Smooth muscle cell of the pulmonary artery (primary cell): ENCODE data around the gene TMEM134. TPM values are rescaled to one million over a fixed set of nuclear protein-coding genes. Genes with fewer than 3 reads are reported as not detected.

ENCODE experiments used
- total RNA-seq: library from RNA; depleted of rRNA; stranded (reverse); fragments of >200 nt; gene quantifications from 2 replicates; pipeline ENCODE4 v1.2.3, GENCODE V29; 2014

TMEM134 gene, protein sequence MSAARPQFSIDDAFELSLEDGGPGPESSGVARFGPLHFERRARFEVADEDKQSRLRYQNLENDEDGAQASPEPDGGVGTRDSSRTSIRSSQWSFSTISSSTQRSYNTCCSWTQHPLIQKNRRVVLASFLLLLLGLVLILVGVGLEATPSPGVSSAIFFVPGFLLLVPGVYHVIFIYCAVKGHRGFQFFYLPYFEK
- total RNA-seq, result 51.5 and 53.7 TPM in 2 replicates

DNA sequence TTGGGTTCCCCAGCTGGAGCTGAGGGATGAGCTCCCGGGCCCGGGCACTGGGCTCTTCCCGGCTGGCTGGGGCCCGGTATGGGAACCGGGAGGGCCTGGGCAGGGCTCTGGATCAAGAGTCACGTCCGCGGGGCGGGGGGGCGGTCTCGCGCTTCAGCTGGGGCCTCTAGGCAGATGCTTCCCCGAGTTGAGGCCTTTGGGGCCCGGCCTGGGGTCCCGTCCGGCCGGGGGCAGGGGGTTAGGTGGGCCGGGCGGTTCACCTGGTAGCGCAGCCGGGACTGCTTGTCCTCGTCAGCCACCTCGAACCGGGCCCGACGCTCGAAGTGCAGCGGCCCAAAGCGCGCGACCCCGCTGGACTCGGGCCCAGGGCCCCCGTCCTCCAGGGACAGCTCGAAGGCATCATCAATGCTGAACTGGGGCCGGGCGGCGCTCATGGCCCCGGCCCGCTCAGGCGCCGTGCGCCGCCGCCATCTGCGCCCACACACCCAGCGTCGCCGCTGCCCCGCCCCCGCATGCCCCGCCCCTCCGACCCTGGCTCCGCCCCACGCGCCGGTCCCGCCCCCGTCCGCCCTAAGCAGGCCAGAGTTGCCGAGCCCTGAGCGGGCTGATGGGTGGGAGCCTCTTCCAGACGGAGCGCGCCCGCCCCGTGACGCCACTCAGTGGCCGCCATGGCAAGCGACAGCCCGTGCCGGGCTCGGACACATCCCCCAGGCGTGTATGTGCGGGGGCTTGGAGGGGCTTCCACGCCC lies at the start of gene TMEM134:
Gene TMEM134, minus strand, starts transcription at position 493 of the 749 bp plus-strand sequence. Its CDS starts 59 bp downstream, at position 434.

DNA sequence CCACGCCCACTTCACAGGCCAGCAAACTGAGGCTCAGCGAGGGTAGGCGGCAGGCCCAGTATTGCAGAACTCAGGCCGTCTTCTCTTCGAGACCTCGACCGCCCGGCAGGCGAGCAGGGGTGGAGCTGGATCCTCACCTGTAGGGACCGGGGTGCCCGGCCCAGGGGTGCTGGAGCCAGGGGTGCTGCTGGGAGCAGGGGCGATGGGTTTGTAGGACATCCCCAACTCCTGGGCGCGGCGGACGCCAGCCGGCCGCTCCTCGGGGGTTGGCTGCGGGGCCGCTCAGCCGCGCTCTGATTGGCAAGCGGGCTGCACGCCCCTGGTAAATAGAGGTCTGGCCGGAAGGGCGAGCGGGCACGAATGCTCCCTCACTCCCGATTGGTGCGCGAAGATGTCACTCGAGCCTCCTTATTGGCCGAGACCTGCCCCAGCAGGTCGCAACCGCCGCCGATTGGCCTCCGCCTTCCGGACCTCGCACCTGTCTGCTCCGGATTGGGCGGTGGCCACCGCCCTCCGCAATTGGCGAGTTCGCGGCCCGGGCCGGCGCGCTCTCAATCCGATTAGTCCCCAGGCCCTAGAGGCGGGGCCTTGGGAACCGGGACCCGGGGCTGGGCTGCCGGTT lies 38.9 kb upstream of the TMEM134 start, which contains the start of gene CDK2AP2:
Gene CDK2AP2, minus strand, starts transcription at position 299 of the 622 bp plus-strand sequence. Its CDS starts 80 bp downstream, at position 219.

DNA sequence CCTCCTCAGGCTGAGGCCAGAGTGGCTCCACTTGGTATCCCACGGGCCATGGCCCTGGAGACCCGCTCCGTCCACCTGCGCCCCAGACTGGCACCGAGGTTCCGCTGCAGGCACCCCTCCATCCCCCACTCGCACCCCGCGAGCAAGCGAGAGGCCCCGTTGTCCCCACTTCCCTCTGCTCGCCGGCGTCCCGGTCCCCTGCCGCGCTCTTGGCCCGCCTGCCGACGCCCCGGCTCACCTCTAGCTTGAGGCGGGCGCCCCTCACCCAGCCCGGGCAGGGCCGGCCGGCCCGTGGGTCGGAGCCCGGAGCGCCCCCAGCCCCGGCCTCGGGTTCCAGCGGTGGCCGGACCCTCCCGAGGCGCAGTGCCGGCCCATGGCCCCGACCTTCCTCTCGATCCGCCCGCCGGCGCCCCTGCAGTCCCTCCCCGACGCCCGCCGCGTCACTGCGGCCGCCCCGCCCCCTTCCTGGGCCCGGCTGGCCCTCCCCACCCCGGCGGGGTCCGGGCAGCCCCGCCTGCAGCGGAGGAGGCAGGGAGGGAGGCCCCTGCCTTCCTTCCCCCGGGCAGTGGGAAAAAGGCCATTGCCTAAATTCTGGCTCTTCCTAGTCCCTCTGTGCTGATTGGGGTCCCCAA lies 36.0 kb upstream of the TMEM134 start, which contains the start of gene PITPNM1:
Gene PITPNM1, minus strand, starts transcription at position 414 of the 632 bp plus-strand sequence. CDS start 1,183 bp downstream, outside the sequence.

DNA sequence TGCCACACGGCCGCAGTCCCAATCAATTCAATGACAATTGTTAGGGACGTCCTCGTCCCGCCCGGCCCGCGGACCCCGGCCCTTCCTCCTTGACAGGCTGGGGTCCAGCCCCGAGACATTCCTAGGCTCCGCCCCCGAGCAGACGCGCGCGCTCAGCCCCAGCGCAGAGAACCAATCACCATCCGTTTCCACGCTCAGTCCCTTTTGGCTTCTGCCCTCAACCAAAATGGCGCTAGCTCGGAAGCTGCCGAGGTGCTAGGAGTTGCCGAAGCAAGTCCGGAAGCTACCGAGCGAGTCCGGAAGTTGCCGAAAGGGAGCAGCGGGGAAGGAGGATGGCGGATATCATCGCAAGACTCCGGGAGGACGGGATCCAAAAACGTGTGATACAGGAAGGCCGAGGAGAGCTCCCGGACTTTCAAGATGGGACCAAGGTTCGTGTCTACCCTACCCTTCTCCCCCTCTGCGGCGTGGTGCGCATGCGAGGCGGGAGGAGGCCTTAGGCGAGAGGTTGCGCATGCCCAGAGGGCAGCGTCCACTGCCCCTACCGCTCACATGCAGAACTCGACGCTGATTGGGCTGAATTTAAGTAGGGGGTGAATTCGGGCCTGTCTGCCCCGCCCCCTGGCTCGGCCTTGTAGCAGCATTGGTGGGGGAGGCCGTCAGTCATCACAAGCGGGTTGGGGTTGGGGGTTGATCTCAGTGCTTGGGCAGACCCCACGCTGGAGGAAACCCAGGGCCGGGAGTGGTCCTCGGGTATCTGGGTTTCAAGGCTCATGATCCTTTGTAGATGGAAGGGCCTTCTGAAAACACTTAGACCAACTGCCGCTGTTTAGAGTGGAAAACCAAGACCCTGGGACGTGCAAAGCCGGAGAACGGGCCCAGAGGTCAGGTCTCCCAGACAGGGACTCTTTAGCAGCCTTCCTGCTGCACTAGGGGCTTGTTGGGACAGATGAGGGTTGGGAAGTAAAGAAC lies 14.1 kb upstream of the TMEM134 start, which contains the start of gene AIP:
Gene AIP, plus strand, starts transcription at position 200 of the 972 bp plus-strand sequence. Its CDS starts 133 bp downstream, at position 333.

DNA sequence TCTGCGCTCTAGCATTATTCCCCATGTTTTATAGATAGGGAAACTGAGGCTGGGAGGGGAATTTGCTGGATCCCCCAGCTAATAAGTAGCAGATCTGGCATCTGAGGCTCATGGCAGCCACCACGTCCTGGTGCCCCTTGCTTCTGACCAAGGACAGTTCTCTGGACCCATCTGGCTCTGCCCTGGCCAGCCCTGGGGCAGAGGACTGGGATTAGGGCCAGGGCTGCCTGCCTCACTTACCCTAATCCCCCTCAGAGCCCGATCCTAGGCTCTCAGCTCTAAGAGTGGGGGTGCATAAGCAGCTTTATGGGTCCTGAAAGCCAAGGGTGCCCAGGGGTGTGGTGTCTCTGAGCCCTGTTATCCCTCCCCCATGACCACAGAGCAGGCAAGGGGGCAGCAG lies 14.0 kb downstream of the TMEM134 start, which contains the start of gene CABP4:
Gene CABP4, plus strand, starts transcription at position 301 of the 400 bp plus-strand sequence. Its CDS starts 70 bp downstream, at position 371.

DNA sequence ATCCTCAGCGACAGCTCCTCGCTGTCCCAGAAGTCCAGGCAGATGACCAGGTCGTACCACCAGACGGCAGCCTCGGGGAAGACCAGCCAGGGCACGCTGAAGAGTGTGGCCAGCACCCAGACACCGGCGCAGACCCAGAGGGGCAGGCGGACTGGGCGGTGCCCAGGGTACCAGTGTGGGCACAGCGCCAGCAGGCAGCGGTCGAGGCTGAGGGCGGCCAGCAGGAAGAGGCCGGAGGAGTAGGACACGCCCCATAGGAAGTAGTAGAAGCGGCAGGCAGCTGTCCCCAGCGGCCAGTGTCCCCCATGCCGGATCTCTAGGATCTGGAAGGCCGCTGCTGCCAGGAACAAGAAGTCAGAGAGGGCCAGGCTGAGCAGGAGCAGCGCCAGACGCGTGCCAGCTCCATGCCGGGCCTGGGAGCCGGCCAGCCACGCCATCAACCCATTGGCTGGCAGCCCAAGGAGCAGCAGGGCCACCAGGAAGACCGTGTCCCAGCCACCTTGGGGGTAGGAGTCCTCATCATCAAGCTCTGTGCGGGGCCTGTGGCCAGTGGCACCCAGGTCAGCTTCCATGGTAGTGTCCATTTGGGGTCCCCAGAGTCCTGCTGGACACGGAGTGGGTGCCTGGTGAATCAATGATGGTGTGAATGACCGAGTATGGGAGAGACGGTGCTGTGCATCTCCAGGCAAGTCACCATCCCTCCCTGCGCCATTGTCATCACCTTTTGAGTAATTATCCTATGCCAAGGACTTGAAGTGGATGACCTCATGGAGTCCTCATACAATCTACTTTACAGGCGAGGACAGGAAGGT lies 16.7 kb downstream of the TMEM134 start, which contains the start of gene GPR152:
Gene GPR152, minus strand, starts transcription at position 589 of the 812 bp plus-strand sequence. Its CDS starts 5 bp downstream, at position 584.

DNA sequence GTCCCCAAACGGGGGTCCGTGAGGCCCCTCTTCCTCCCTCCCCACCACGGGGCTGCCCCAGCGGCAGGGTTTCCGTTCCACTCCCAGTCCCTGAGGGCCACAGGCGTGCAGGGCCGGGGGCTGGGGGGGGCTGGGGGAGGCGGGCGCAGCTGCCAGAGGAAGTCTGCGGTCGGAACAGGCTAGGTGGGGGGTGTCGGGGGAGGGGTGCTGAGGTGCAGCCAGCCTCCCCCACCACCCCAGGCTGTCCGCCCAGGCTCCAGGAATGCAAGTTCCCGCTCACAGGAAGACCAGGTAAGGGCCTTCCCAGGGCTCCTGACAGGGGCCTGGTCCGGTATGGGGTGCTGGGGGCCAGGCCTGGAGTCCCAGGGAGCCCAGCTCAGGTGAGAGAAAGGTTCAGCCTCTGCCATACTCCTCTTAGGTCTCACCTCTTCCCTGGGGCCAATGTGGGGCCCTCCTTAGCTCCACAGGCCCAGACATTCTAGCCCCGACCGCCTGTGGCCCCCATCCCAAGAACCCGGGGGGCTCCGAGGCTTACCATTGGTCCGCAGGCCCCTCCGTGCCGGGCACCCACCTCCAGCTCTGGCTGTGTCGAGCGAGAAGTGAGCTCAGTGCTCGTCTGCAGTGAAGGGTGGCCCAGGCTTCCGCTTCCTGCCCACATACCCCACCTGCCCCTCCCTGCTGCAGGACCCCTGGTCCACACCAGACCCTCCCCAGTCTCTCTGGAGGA lies 31.8 kb downstream of the TMEM134 start, which contains the start of gene PTPRCAP:
Gene PTPRCAP, minus strand, starts transcription at position 601 of the 727 bp plus-strand sequence. Its CDS starts 63 bp downstream, at position 538.

DNA sequence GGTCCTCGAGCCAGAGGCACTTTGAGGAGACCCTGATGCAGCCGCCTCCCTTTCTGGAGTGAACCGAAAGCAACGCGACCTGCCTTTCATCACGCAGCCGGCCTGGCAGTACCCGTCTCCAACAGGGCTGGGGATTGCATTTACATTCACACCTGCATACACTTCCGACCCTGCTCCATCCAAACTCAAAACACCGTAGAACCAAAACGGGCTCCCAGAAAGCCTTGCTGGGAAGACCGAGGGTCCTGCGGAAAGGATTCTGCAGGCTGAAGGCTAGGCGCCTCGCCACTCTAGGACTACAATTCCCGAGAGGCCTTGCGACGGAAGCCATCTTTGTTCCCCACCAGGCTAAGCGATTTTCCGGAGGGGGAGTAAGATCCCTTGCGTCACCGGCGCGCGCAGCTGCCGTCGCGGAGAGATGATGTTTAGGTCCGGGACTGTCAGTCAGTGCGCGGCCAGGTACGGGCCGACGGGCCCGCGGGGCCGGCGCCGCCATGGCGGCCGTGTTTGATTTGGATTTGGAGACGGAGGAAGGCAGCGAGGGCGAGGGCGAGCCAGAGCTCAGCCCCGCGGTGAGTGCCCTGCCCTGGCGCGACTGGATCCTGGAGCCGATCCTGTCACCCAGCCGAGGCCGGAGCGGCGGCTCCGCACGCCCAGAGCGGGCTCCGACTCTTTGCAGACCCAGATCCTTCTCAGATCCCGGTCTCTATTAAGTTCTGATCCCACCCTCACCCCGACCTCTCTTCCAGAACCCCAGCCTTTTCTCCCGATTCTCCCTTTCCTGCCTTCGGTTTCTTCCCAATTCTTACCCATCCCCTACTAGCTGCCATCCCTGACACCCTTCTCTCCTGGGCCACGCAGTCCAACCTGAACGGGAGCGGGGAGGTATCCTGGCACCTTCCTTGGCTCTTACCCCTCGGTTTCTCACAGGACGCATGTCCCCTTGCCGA lies 40.7 kb downstream of the TMEM134 start, which contains the start of gene RPS6KB2:
Gene RPS6KB2, plus strand, starts transcription at position 443 of the 950 bp plus-strand sequence. Its CDS starts 52 bp downstream, at position 495.

DNA sequence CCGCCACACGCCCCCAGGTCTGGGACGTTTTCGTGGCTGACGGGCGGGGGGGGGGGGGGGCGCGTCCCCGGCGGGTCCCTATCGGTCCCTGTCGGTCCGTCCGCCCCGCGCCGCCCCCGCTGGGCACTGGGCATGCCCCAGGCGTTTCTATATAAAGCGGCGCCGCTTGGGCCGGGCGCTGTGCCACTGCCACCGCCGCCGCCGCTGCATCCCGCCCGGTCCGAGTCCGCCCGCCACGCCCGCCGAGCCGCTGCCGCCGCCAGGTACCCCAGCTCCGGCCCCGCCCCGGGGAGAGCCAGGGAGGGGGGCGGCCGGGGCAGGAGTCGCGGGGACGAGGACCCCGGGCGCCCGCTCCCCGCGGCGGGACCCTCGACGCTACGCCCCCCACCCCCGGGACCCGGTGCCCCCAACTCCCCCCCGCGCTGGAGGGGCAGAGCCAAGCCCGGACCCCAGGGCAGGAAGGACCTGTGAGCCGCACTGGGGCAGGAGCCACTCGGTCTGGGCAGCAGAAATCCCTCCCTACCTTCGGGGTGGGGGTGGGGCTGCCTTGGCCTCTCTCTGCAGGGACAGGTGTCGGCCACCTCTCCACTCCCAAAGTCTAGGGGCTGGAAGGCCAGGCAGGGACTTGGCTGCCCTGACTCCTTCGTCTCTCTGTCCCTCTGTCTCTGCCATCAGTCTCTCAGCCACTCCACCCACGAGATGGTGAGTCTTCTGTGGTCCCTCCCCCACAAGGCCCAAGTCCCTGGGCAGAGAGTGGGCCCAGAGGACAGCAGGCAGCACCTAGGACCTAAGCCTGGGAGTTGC lies 53.3 kb downstream of the TMEM134 start, which contains the start of gene CARNS1:
Gene CARNS1, plus strand, starts transcription at position 178 of the 804 bp plus-strand sequence. Its CDS starts 522 bp downstream, at position 700.

Other genes with a start within 250 kb of the TMEM134 start
- 38.8 and 44.9 TPM in 2 replicates for gene GRK2, start 202.8 kb downstream of the TMEM134 start, total RNA-seq
- gene ANKRD13D, start 179.9 kb downstream of the TMEM134 start, total RNA-seq, result 31.9 and 57.9 TPM in 2 replicates
- gene SSH3, start 165.7 kb downstream of the TMEM134 start, total RNA-seq, result 13.4 and 16.8 TPM in 2 replicates
- gene POLD4, start 115.7 kb downstream of the TMEM134 start, total RNA-seq, result 39.9 and 47.6 TPM in 2 replicates
- gene CLCF1, start 95.7 kb downstream of the TMEM134 start, total RNA-seq, result 4.4 and 5.3 TPM in 2 replicates
- 6.9 and 9.8 TPM in 2 replicates for gene RAD9A, start 77.3 kb downstream of the TMEM134 start, total RNA-seq
- gene PPP1CA, start 67.4 kb downstream of the TMEM134 start, total RNA-seq, result 102 and 108 TPM in 2 replicates
- gene TBC1D10C, start 65.2 kb downstream of the TMEM134 start, total RNA-seq, result not detected in 2 replicates
- gene CARNS1, start 53.6 kb downstream of the TMEM134 start, total RNA-seq, result 0.59 and 0.69 TPM in 2 replicates
- gene RPS6KB2, start 40.8 kb downstream of the TMEM134 start, total RNA-seq, result 33.7 and 36.5 TPM in 2 replicates
- 0.17 and 0.46 TPM in 2 replicates for gene PTPRCAP, start 31.6 kb downstream of the TMEM134 start, total RNA-seq
- gene CORO1B, start 25.8 kb downstream of the TMEM134 start, total RNA-seq, result 88.7 and 110 TPM in 2 replicates
- gene GPR152, start 16.5 kb downstream of the TMEM134 start, total RNA-seq, result not detected in 2 replicates
- gene CABP4, start 13.9 kb downstream of the TMEM134 start, total RNA-seq, result under 0.01 TPM in 1 of 2 replicates, not detected in the other
- gene AIP, start 13.8 kb upstream of the TMEM134 start, total RNA-seq, result 77.1 and 89.2 TPM in 2 replicates
- 26.5 and 36.7 TPM in 2 replicates for gene PITPNM1, start 36.1 kb upstream of the TMEM134 start, total RNA-seq
- 18.4 and 25.0 TPM in 2 replicates for gene CDK2AP2, start 38.9 kb upstream of the TMEM134 start, total RNA-seq
- gene CABP2, start 54.2 kb upstream of the TMEM134 start, total RNA-seq, result not detected in 2 replicates
- gene GSTP1, start 114.6 kb upstream of the TMEM134 start, total RNA-seq, result 551 and 670 TPM in 2 replicates
- gene NDUFV1, start 137.7 kb upstream of the TMEM134 start, total RNA-seq, result 103 and 121 TPM in 2 replicates
- 3.4 and 3.9 TPM in 2 replicates for gene NUDT8, start 160.7 kb upstream of the TMEM134 start, total RNA-seq
- not detected in 2 replicates for gene TBX10, start 170.5 kb upstream of the TMEM134 start, total RNA-seq
- not detected in 2 replicates for gene ACY3, start 181.5 kb upstream of the TMEM134 start, total RNA-seq
- gene ALDH3B2, start 205.4 kb upstream of the TMEM134 start, total RNA-seq, result not detected in 2 replicates